HG03442 (cell line): ENCODE measurements around the gene CCDC27.
"Not testable (repeated sequence)": the region's sequence is repeated elsewhere in the genome, so short reads cannot be mapped to it uniquely, and the experiment has no call there.

Source experiments
- ATAC-seq: cut with Tn5 transposase; IDR thresholded peaks from one replicate; pipeline ENCODE4 v1.9.1; 2021; ENCODE audit warnings: mild to moderate bottlenecking, moderate library complexity; ENCODE audit not compliant: unreplicated experiment

Gene CCDC27

DNA sequence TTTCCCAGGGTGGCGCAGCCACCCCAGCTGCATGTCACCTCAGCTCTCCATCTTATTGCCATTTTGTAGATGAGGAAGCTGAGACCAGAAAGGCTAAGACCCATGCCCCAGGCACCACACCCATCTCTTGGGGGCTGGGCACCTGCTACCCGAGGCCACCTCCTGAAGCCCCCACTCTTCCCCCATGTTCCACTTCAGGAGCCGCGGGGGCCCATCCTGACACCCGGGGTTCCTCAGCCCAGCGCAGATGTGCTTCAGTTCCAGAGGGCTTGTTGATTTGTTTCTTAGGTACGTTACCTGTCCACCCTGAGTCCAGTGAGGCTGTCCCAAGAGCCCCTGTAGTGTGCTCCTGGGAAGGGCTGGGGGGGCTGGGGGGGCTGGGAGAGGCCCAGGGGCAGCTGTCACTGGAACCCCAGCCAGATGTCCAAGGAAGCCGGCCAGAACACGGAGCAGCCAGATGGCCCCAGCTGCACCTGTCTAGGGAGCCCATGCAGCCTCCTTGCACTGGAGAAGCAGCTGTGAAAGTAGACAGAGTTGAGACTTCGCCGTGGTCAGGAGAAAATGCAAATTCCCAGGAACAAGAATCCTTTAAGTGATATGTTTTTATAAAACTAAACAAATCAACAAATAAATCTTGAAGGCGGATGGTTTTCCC lies 17.1 kb upstream of the CCDC27 start:
- ATAC-seq = no peak

- no peak for ATAC-seq
Measured at GRCh38 chr1:3735688-3736087, 16.6 kb upstream of the CCDC27 start.

GRCh38 chr1:3736131-3736561 lies 16.1 kb upstream of the CCDC27 start:
- no peak for ATAC-seq

DNA sequence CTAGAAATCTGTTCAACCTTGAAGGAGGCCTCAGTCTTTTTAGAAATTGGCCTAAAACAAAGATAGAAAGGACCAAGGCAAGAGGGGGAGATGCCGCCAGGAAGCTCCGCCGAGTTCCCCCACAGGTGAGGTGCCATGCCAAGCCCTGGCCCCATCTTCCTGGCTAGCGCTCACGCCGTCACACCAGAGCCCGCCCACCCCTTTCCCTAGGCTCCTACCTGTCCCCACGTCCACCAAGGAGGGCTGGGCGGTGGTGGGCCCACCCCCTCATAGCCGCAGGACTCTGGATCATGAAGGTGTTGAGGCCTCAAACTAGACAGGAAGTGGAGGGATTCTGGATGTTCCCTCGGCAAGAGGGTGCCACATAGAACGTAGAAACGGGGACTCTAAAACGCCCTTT lies 15.5 kb upstream of the CCDC27 start:
- ATAC-seq = no peak

GRCh38 chr1:3738943-3739342 lies 13.3 kb upstream of the CCDC27 start:
- ATAC-seq = no peak

DNA sequence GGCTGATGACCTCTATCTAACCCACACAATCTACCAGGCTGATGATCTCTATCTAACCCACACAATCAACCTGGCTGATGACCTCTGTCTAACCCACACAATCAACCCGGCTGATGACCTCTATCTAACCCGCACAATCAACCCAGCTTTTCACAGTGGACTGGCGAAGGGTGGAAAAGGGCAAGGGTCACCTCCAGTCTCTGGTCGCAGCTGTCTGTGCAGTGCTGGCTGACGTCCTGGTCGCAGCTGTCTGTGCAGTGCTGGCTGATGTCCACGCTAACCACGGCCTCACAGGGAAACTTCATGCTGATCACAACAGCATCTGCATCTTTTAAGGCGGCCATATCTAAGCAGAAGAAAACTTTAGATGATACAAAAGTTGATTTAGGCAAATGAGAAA lies 12.2 kb upstream of the CCDC27 start:
- ATAC-seq = no peak

- no peak for ATAC-seq
Measured at GRCh38 chr1:3740752-3741151, 11.5 kb upstream of the CCDC27 start.

GRCh38 chr1:3741566-3742438 lies 10.4 kb upstream of the CCDC27 start:
- no peak for ATAC-seq

DNA sequence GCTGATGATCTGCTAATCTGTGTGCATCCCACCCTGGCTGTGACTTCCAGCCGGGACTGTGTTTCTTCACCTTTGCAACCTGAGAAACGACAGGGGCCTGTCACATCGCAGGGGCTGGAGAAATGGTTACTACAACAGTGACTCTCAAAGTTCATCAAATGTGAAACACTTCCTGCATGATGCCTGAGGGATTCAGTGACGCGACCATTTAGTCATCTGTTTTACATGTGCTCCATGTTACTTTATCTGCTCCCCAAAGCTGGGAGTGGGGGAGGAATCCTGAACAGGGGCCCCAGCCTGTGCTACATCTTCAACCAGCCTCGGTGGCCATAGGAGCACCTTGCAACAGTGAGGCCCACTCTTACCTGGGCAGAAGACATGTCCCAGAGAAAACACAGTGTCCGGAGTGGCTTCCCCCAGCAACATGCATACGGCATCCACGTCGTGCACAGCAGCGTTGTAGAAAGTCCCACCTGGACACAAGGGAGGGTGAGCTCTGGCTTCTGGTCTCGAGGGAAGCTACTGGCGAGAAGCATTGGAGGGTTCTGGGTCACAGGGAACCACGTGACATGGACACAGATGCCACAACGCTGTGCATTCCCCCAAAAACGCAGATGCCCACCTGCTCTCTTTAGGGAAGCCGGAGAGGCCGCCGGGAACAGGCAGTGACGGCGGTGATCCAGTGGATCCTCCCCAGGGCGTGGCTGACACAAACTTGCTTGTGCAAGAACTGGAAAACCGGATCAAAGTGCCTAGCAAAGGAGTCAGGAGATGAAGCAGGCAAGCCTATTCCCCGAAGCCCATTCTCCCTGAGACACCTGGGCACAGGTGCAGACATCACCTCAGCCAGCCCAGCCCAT lies 9.6 kb upstream of the CCDC27 start:
- ATAC-seq = no peak

- no peak for ATAC-seq
Measured at GRCh38 chr1:3743421-3743820, 8.8 kb upstream of the CCDC27 start.

GRCh38 chr1:3743826-3744225 lies 8.4 kb upstream of the CCDC27 start:
- no peak for ATAC-seq

DNA sequence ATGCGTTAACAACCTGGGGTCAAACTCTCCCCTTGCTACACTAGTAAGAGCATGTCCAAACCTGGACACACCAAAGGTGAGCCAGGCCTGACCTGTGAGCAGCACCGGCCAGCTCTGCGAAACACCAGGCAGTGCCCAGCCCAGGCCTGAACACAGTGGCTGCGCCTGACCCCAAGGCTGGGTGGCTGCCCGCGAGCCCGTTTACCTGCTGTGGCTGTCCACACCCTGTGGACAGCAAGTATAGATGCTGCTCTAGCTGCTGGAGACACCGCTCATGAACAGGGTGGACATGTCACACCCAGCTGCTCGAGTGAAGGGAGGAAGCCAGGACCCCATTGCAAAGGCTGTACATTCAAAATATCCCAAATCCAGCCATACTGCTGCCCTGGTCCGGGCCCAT lies 7.6 kb upstream of the CCDC27 start:
- no peak for ATAC-seq

GRCh38 chr1:3745071-3745470 lies 7.2 kb upstream of the CCDC27 start:
- ATAC-seq = no peak

- no peak for ATAC-seq
Measured at GRCh38 chr1:3745590-3746381, 6.5 kb upstream of the CCDC27 start.

GRCh38 chr1:3746389-3746829 lies 5.8 kb upstream of the CCDC27 start:
- no peak for ATAC-seq

- ATAC-seq = no peak
Measured at GRCh38 chr1:3746830-3747521, 5.3 kb upstream of the CCDC27 start.

DNA sequence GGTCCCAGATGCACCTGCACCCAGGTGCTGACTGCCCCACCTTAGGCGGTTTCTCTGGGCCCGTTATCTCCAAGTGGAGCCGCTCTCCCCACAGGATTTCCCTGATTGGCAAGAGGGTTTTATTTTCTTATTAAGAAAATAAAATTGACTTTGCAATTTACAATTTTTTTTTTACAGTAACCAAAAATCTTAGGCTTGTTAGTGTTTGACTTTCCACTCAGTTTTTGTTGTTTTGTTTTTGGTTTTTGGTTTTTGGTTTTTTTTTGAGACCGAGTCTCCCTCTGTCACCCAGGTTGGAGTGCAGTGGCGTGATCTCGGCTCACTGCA lies 4.8 kb upstream of the CCDC27 start:
- ATAC-seq = no peak

DNA sequence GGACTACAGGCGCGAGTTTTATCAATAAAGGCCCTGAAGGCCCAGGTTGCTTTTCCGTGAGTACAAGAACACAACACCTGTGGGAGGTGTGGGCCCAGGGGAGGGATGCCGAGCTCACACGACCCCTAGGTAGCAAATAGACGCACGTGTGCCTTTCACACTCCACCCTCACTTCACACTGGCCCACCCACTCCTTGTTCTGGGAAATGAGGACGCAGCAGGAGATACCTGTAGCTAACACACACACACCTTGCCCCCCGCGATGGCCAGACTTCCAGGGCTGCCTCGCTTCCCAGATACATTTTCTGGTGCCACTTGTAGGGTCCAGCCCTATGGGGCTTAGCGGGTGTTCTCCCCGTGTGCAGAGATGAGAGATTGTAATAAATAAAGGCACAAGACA lies 4.3 kb upstream of the CCDC27 start:
- ATAC-seq = no peak

GRCh38 chr1:3748316-3748900 lies 3.8 kb upstream of the CCDC27 start:
- not testable (repeated sequence) for ATAC-seq

DNA sequence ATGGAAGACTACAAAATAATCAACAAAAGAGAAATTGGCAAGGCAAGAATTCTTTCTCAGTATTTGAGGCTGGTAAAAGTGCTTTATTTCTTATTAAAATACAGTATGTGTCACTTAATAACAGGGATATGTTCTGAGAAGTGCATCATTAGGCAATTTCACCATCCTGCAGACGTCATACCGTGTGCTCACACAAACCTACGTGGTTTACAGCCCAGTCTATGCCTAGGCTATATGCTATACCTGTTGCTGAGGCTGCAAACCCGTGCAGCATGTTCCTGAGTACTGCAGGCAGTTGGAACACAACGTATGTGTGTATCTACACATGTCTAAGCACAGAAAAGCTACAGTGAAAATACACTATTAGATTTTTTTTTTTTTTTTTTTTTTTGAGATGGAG lies 2.7 kb upstream of the CCDC27 start:
- ATAC-seq = no peak
